Panc1 (cell line): ENCODE data around the gene FARP1. TPM values are rescaled to one million over a fixed set of nuclear protein-coding genes. Genes with fewer than 3 reads are reported as not detected.
"Not testable (repeated sequence)": the region's sequence is repeated elsewhere in the genome, so short reads cannot be mapped to it uniquely, and the experiment has no call there.

ENCODE experiments used
- ATAC-seq: fragments of 200-7000 bp; cut with Tn5 transposase; 2 replicates; pipeline ENCODE4 v1.9.1; 2020; ENCODE audit warnings: mild to moderate bottlenecking, moderate library complexity
- BruUV-seq: library from RNA; stranded (reverse); fragments of 400-500 nt; replicated peaks from 2 replicates; lab custom pipeline; 2021; lab: Mats Ljungman, UMichigan
- CTCF ChIA-PET: fragments of 300-600 bp; sonication (Branson Sonifier 250); formaldehyde crosslinking; loops from one replicate; lab custom pipeline; 2022; ENCODE audit warnings: antibody characterized with exemption; lab: Charles Lee
- POLR2A ChIA-PET: fragments of 300-600 bp; sonication (Branson Sonifier 250); formaldehyde crosslinking; loops from one replicate; lab custom pipeline; 2022; ENCODE audit warnings: antibody characterized with exemption; lab: Charles Lee
- DNase-seq: peaks from one replicate; pipeline ENCODE4 v3.0.0-alpha.2; 2010; ENCODE audit warnings: low read depth, low spot score
- H3K27ac ChIP-seq: 2 replicates; pipeline ENCODE4 v1.5.1; 2011; ENCODE audit warnings: mild to moderate bottlenecking, low read length, inconsistent platforms
- H3K27me3 ChIP-seq: fragments of 200-500 bp; sonication (Bioruptor generic); 2 replicates; pipeline ENCODE4 v1.6.0; 2014; ENCODE audit warnings: low read length, inconsistent platforms; ENCODE audit not compliant: control insufficient read depth, insufficient read depth
- H3K36me3 ChIP-seq: fragments of 200-500 bp; sonication (Bioruptor generic); 2 replicates; pipeline ENCODE4 v1.5.1; 2014; ENCODE audit warnings: inconsistent platforms, mild to moderate bottlenecking, low read length, moderate library complexity; ENCODE audit not compliant: control insufficient read depth, insufficient read depth
- H3K4me1 ChIP-seq: 2 replicates; pipeline ENCODE4 v1.5.1; 2011; ENCODE audit warnings: inconsistent platforms, mild to moderate bottlenecking, low read length, moderate library complexity; ENCODE audit not compliant: control insufficient read depth, insufficient read depth
- H3K4me3 ChIP-seq, 2 experiments: 2 replicates each; pipeline ENCODE4 v1.5.1; 2011 to 2012; ENCODE audit warnings: low read depth in 2 of 2, low read length in 2 of 2, mild to moderate bottlenecking in 2 of 2, inconsistent platforms in 1 of 2, moderate library complexity in 1 of 2
- H3K9me3 ChIP-seq: fragments of 200-500 bp; sonication (Bioruptor generic); 2 replicates; pipeline ENCODE4 v1.5.1; 2014; ENCODE audit warnings: low read depth, mild to moderate bottlenecking, inconsistent platforms, low read length, moderate library complexity; ENCODE audit not compliant: control insufficient read depth, insufficient read depth
- POLR2AphosphoS5 ChIP-seq: IDR thresholded peaks from 2 replicates; pipeline ENCODE4 v1.6.1; 2012; ENCODE audit warnings: mild to moderate bottlenecking, low read depth, low read length, moderate library complexity
- TCF7L2 ChIP-seq: IDR thresholded peaks from 2 replicates; pipeline ENCODE4 v1.6.1; 2011; ENCODE audit warnings: mild to moderate bottlenecking, low read depth, low read length, inconsistent platforms
- in situ Hi-C: cut with HindIII; loops from 2 replicates; pipeline ENCODE4 v1.10.0; 2016; ENCODE audit warnings: low sequenced_read_pairs, low pct_unique_long_range_greater_than_20kb
- intact Hi-C: fragments of 100-400 bp; cut with micrococcal nuclease; formaldehyde crosslinking; loops from one replicate; pipeline ENCODE4 v1.10.0; 2022; ENCODE audit not compliant: unreplicated experiment
- total RNA-seq: library from RNA; stranded (reverse); gene quantifications from one replicate; pipeline ENCODE4 v1.2.1, GENCODE V29; 2021; ENCODE audit not compliant: unreplicated experiment
- TF ChIP-seq, protein P1 (sequence below): fragments of 450-650 bp; IDR thresholded peaks from 2 replicates; pipeline ENCODE4 v1.5.1; 2017; ENCODE audit warnings: mild to moderate bottlenecking
- TF ChIP-seq, protein P2 (sequence below), 2 experiments: IDR thresholded peaks; 2 replicates each; pipeline ENCODE4 v1.6.1; 2011 to 2012; ENCODE audit warnings: low read depth in 2 of 2, control low read depth in 1 of 2, low read length in 1 of 2, mild to moderate bottlenecking in 1 of 2, moderate library complexity in 1 of 2; ENCODE audit not compliant: insufficient read depth in 1 of 2

FARP1 gene
- total RNA-seq, 1 experiment from 2014 or later, result 61.9 TPM

DNA sequence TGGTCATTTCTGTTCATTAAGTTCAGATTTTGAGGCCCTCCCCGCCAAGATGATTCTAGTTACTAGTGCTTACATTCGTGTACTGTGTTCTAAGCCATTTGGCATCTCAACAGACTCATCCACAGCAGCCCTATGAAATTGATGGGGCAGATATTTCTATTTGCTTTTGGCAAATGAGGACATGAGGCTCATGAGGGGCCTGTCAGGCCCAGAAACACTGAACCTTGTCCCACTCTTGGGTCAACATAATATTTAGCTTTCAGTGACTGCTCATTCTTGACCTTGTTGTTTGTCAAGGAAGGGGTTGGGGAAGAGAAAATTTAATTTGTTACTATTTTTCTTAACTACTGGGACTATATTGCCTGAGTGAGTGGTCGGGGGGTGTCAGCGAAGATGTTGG, 126.5 kb downstream of the FARP1 start:
- TF ChIP-seq POLR2AphosphoS5 (no peak), TCF7L2 (no peak)
- TF ChIP-seq, protein P1, sequence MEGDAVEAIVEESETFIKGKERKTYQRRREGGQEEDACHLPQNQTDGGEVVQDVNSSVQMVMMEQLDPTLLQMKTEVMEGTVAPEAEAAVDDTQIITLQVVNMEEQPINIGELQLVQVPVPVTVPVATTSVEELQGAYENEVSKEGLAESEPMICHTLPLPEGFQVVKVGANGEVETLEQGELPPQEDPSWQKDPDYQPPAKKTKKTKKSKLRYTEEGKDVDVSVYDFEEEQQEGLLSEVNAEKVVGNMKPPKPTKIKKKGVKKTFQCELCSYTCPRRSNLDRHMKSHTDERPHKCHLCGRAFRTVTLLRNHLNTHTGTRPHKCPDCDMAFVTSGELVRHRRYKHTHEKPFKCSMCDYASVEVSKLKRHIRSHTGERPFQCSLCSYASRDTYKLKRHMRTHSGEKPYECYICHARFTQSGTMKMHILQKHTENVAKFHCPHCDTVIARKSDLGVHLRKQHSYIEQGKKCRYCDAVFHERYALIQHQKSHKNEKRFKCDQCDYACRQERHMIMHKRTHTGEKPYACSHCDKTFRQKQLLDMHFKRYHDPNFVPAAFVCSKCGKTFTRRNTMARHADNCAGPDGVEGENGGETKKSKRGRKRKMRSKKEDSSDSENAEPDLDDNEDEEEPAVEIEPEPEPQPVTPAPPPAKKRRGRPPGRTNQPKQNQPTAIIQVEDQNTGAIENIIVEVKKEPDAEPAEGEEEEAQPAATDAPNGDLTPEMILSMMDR, result no peak
- TF ChIP-seq, protein P2, sequence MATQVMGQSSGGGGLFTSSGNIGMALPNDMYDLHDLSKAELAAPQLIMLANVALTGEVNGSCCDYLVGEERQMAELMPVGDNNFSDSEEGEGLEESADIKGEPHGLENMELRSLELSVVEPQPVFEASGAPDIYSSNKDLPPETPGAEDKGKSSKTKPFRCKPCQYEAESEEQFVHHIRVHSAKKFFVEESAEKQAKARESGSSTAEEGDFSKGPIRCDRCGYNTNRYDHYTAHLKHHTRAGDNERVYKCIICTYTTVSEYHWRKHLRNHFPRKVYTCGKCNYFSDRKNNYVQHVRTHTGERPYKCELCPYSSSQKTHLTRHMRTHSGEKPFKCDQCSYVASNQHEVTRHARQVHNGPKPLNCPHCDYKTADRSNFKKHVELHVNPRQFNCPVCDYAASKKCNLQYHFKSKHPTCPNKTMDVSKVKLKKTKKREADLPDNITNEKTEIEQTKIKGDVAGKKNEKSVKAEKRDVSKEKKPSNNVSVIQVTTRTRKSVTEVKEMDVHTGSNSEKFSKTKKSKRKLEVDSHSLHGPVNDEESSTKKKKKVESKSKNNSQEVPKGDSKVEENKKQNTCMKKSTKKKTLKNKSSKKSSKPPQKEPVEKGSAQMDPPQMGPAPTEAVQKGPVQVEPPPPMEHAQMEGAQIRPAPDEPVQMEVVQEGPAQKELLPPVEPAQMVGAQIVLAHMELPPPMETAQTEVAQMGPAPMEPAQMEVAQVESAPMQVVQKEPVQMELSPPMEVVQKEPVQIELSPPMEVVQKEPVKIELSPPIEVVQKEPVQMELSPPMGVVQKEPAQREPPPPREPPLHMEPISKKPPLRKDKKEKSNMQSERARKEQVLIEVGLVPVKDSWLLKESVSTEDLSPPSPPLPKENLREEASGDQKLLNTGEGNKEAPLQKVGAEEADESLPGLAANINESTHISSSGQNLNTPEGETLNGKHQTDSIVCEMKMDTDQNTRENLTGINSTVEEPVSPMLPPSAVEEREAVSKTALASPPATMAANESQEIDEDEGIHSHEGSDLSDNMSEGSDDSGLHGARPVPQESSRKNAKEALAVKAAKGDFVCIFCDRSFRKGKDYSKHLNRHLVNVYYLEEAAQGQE (IDR thresholded peaks at IDR 0.05; ENCODE audit: insufficient read depth in 1 of 2, low read depth in 2 of 2, low read length in 1 of 2), result no peak
- POLR2A ChIA-PET, result no interaction called here
- Histone ChIP-seq H3K4me1 (no peaks in the 10 kb centered on the region; the same call in 1 of the 2 replicates), H3K36me3 (no peaks in the 10 kb centered on the region), H3K27me3 (no peaks in the 10 kb centered on the region), H3K9me3 (no peaks in the 10 kb centered on the region), H3K27ac (no peak overlapping the region), H3K4me3 (no peak overlapping the region)
- no peak for DNase-seq
- BruUV-seq, result TSS peak; percentile 51
- CTCF ChIA-PET, result interaction anchor here (0.6 kb wide), 1 partner anchor 87 kb away, joined by 3 read pairs; no protein-coding TSS in a partner anchor
- in situ Hi-C loops (no loop called here), intact Hi-C loops (no loop called here)
- no peak for ATAC-seq

DNA sequence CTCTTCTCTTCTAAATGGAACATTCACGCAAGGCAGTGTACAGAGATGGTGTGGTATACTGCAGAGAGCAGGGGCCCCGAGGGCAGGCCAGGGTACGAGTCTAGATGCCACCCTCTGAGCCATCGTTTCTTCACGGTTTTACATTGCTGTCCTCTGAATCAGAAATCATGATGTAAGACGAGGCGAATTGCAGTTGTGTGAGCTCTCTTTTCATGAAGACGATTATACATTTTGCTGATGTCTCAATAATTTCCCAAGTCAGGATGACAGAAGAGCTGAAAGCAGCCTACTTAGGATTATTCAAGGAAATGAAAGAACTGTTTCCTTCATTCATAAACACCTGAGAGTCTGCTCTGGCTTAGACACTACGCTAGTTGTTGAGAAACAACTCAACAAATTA, 127.9 kb downstream of the FARP1 start:
- ChIA-PET POLR2A (no interaction called here), CTCF (no interaction called here)
- no peak for TF ChIP-seq TCF7L2
- TF ChIP-seq, protein P2 (IDR thresholded peaks at IDR 0.05; ENCODE audit: insufficient read depth in 1 of 2, low read depth in 2 of 2, low read length in 1 of 2), result no peak
- TF ChIP-seq, protein P1, result no peak
- Histone ChIP-seq H3K4me3 (no peak overlapping the region), H3K4me1 (no peaks in the 10 kb centered on the region; the same call in none of the 2 replicates), H3K27ac (no peak overlapping the region), H3K36me3 (no peaks in the 10 kb centered on the region), H3K27me3 (no peaks in the 10 kb centered on the region), H3K9me3 (no peaks in the 10 kb centered on the region)
- no peak for DNase-seq
- no peak for ATAC-seq
- intact Hi-C loops, result no loop called here
- no TSS peak for BruUV-seq
- in situ Hi-C loops, result no loop called here

DNA sequence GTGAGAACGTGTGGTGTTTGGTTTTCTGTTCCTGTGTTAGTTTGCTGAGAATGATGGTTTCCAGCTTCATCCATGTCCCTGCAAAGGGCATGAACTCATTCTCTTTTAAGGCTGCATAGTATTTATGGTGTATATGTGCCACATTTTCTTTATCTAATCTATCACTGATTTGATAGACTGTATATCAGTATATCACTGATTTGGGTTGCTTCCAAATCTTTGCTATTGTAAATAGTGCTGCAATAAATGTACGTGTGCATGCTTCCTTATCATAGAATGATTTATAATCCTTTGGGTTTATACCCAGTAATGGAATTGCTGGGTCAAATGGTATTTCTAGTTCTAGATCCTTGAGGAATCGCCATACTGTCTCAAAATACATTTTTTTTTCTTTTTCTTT, 128.8 kb downstream of the FARP1 start:
- POLR2A ChIA-PET, ATAC-seq, CTCF ChIA-PET, H3K27ac ChIP-seq, DNase-seq, H3K36me3 ChIP-seq, H3K27me3 ChIP-seq, H3K9me3 ChIP-seq, in situ Hi-C loops, BruUV-seq, intact Hi-C loops, H3K4me3 ChIP-seq, H3K4me1 ChIP-seq: not testable (repeated sequence)
